Measurements from ENCODE around the gene PLXDC2.

- TF ChIP-seq POLR2A (IDR thresholded peaks at IDR 0.05) (no peak), CTCF (IDR thresholded peaks at IDR 0.05) (no peak), POLR2AphosphoS5 (IDR thresholded peaks at IDR 0.05) (no peak)
Measured at GRCh38 chr10:20327954-20328353, 511.7 kb downstream of the PLXDC2 start.
